ENCODE measurements around the gene IGLL5. TPM values are rescaled to one million over a fixed set of nuclear protein-coding genes. Genes with fewer than 3 reads are reported as not detected.

The IGLL5 gene
- total RNA-seq, 1 donor from 2014 or later, result not detected

DNA sequence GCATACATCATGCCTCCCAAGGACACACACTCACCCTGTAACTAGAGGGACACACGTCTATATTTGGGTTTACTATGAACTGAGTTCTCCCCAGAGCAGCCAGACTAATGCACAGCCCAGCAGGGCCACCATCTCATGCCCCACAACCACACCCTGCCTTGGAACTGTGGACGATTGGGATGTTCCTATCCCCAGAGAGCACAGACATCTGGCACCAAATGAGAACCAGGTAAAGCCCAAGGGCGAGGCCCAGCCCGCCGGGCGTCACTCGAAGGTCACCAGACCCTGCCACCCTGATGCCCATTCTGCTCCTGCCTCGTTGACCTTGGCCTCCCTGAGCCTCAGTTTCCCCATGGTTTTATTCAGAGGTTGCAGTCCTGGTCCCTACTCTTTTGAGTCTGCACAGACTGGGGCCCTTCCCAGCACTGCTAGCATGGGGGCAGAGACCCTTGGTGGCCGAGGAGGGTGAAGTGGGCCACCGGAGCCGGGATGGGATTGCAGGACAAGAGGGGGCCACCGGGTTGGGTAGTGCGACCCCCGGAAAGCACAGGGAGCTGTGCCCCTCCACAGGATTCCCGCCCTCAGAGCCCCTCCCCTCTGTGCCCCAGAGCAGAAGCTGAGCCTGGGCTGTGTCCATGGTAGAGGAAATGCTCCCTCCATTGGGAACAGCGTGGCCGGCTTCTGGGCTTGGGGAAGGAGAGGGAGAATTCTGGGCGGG lies 56.8 kb downstream of the IGLL5 start:
- H3K9me3 Mint-ChIP-seq, result no peaks in the 10 kb centered on the region
- H3K36me3 Mint-ChIP-seq, result no peaks in the 10 kb centered on the region
- peaks cover 31% of the 10 kb centered on the region for H3K27me3 Mint-ChIP-seq (ENCODE audit: low read depth)
- H3K4me3 Mint-ChIP-seq, result no peak overlapping the region
- DNase-seq (ENCODE audit: low spot score in 2 of 2, unreplicated experiment in 2 of 2), result peak; percentile 17 to 35
- no peak overlapping the region for H3K27ac Mint-ChIP-seq
- TF ChIP-seq, protein P1, sequence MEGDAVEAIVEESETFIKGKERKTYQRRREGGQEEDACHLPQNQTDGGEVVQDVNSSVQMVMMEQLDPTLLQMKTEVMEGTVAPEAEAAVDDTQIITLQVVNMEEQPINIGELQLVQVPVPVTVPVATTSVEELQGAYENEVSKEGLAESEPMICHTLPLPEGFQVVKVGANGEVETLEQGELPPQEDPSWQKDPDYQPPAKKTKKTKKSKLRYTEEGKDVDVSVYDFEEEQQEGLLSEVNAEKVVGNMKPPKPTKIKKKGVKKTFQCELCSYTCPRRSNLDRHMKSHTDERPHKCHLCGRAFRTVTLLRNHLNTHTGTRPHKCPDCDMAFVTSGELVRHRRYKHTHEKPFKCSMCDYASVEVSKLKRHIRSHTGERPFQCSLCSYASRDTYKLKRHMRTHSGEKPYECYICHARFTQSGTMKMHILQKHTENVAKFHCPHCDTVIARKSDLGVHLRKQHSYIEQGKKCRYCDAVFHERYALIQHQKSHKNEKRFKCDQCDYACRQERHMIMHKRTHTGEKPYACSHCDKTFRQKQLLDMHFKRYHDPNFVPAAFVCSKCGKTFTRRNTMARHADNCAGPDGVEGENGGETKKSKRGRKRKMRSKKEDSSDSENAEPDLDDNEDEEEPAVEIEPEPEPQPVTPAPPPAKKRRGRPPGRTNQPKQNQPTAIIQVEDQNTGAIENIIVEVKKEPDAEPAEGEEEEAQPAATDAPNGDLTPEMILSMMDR (IDR thresholded peaks at IDR 0.05; ENCODE audit: unreplicated experiment), result no peak
- no peaks in the 10 kb centered on the region for H3K4me1 Mint-ChIP-seq

DNA sequence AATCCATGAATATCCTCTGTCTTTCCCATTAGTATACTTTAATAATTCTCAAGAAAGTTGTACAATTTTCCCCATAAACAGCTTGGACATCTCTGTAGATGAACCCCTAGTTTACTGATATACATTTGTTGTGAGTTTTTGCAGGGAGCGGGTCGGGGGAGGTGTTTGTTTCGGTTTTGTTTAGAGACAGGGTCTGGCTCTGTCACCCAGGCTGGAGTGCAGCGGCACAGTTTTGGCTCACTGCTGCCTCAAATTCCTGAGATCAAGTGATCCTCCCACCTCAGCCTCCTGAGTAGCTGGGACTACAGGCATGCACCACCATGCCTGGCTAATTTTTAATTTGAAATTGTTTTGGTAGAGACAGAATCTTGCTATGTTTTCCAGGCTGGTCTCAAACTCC lies 57.6 kb downstream of the IGLL5 start:
- peaks cover 30% of the 10 kb centered on the region for H3K27me3 Mint-ChIP-seq (ENCODE audit: low read depth)
- TF ChIP-seq, protein P1 (IDR thresholded peaks at IDR 0.05; ENCODE audit: unreplicated experiment), result no peak
- H3K4me3 Mint-ChIP-seq, result no peak overlapping the region
- no peak overlapping the region for H3K27ac Mint-ChIP-seq
- H3K36me3 Mint-ChIP-seq, result no peaks in the 10 kb centered on the region
- no peaks in the 10 kb centered on the region for H3K9me3 Mint-ChIP-seq
- peak in 1 of 2 experiments; percentile 10 for DNase-seq (ENCODE audit: low spot score in 2 of 2, unreplicated experiment in 2 of 2)
- H3K4me1 Mint-ChIP-seq, result no peaks in the 10 kb centered on the region

Small RNAs within 50 kb of the gene (microRNA-seq; reads per million reads assigned to microRNA genes)
- not detected for gene MIR5571

Other genes starting within 250 kb of the IGLL5 start
- 0.31 TPM in 1 of 3 replicates, not detected in the others for gene GGTLC2, start 243.2 kb upstream of the IGLL5 start, total RNA-seq
- 5.8 to 6.5 TPM (median 6.0 TPM) in 3 replicates for gene GNAZ, start 182.7 kb downstream of the IGLL5 start, total RNA-seq

All from mesothelial cell of epicardium (in vitro differentiated cells).